Right ventricle myocardium superior (tissue), 1 donor: ENCODE results near the gene GRID1. TPM values are rescaled to one million over a fixed set of nuclear protein-coding genes. Genes with fewer than 3 reads are reported as not detected.
"Not testable (repeated sequence)": the region's sequence is repeated elsewhere in the genome, so short reads cannot be mapped to it uniquely, and the experiment has no call there.

ENCODE experiments used
- ATAC-seq: fragments of 200-7000 bp; cut with Tn5 transposase; one replicate; pipeline ENCODE4 v1.9.1; 2020; ENCODE audit warnings: mild to moderate bottlenecking; ENCODE audit not compliant: poor library complexity
- DNase-seq: peaks from one replicate; pipeline ENCODE4 v3.0.0-alpha.2; 2020
- intact Hi-C: fragments of 100-400 bp; cut with DNase I; formaldehyde crosslinking; loops from one replicate; pipeline ENCODE4 v1.11.2; 2022
- total RNA-seq: library from RNA; stranded (reverse); fragmentation: NEBNext Ultra II Directional; extraction: Animal tissue kit (Norgen Biotek cat#: 25700); gene quantifications from one replicate; pipeline ENCODE4 v1.2.1, GENCODE V29; 2021
- donor health status: DM: no; HTN: yes; CAD: no; lungs with severe emphysema.

The GRID1 gene
- total RNA-seq, 1 donor from 2014 or later: 1.1 TPM

DNA sequence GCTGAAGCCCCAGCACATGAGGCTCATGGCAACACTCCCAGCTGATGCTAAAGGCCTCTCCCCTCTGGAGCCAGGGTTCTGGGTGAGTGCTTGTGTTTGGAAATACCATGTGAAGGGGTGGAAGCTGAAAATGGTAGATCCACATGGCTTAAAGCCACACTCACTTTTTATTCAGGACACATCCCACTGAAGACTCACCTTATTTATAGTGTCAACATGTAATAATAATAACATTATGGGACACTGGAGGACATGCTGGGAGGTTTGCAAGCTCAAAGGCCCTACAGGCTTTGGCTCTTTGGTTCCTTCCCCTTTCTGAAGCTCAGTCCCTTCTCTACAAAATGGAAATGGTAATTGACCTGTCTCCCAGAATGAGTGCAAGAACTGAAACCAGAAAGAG, 318.0 kb downstream of the GRID1 start:
- ATAC-seq: no peak
- DNase-seq: no peak
- intact Hi-C loops: no loop called here

DNA sequence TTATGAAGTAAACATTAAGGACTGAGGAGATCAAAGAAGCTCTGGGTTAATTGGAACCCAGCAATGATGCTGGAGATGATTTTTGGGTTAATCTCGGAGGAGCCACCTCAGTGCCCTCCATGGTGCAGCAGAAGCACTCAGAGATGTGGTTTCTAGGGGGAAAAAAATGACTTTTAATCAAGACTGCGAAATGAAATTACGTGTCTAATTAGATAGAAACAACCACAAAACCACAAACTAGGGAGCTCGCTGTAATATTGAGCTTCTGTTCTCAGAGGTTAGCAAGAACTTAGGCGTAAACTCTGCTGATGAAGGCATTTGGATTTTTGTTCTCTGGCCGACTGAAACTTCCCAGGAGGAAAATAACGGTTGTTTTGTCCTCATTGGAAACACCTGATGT, 319.0 kb downstream of the GRID1 start:
- intact Hi-C loops: no loop called here
- no peak for ATAC-seq
- DNase-seq: no peak

DNA sequence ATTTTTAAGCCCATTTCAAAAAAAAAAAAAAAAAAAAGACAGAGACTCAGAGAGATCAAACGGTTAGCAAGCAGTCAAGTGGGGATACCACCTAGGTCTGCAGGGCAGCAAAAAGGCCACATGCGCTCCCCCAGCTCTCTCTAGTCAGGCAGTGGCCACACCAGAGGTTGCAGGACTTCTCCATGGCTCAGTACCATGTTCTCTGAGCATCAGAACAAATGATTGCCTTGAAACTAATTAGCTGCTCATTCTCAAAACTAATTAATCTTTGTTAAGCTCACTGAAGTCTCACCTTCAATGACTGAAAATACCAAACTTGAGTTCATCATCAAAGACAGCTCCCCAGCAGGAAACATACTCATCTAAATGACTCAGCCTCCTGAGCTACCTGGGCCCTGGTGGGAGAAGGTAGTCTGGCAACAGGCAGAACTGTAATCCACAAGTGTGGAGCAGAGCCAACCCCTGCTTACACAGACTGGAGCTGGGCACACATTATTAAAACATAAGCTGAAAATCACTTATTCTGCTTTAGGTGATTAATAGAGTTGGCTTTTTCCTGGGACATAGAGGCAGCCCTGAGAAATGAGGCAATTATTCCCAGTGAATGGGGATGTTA, 319.6 kb downstream of the GRID1 start:
- ATAC-seq (no peak), DNase-seq (no peak)
- intact Hi-C loops: no loop called here

GRCh38 chr10:86045896-86046295, 320.7 kb downstream of the GRID1 start:
- no peak for DNase-seq
- intact Hi-C loops: no loop called here
- no peak for ATAC-seq

DNA sequence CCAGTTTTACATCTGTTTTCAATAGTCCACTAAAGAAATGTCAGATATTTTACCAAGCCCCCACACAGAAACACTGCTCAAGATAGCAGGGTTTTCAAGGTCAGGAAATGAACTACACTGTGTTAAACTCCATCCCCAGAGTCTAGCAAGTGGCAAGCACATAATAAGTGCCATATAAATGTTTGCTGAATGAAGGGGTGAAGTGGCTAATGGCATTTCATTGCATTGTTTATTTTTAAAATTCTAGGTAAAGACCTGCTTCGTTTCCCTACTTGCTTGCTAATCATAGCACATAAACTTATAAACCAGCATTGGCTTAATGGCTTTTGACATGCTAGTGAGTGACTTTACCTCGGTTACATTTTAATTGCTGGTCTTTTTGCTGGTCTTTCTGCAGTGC, 322.6 kb downstream of the GRID1 start:
- no peak for DNase-seq
- intact Hi-C loops: no loop called here

DNA sequence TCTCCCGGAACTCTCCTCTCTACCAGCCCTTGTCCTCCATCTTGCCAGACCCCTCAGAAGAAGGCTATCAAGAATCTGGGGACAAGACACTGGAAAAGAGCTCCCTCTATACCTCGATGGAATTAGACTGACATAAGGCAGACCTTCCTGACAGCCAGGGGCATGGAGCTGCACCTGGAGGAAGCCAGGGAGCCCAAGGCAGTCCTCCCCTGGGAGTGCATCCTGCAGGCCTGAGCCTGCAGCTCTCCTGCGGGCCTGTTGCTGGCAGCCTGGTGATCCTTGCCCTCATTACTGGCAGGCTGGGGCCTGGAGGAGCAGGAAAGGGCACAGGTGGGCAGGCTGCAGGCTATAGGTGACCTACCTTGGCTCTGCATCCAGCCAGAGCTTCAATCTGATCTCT, 323.4 kb downstream of the GRID1 start:
- DNase-seq: no peak
- ATAC-seq: no peak
- intact Hi-C loops: no loop called here

More for the DNA sequence above, 322.6 kb downstream of the GRID1 start:
- ATAC-seq: no peak

DNA sequence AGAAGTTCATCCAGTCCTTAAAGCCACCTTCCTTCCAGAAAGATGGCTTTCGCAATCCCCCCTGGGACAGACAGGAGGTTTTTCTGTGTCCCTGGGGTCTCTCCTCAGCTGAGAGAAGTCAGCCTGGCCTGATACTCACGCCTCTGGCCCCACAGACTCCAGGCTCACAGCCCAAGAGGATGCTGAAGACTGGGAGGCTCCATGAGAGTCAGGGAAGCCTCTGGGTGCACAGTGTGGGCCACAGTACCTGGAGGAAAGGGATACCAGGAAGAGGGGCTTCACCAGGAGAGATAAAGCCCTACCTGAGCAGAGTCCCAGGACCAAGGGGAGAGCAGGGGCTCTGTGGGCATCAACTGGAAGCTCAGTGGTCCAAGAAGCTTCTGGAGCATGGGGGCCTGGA, 324.4 kb downstream of the GRID1 start:
- DNase-seq (no peak), ATAC-seq (no peak)
- intact Hi-C loops: no loop called here

DNA sequence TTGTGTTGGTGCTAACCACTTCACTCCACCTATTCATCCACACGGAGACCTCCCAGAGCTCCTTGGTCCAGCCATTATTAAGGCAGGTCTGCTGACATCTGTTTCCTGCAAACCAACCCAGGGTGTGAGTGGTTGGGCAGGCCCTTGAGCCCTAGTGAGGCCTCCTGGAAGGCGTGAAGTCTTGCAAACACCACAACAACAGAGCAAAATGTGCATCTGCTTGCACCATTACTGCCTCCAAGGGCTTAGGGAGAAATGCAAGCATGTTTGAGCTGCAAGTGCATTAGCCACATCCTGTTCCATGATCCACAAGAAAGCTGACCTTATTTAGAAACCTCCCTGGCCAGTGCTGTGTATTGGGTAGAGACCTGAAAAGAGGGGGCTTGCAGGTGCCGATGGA, 325.5 kb downstream of the GRID1 start:
- intact Hi-C loops: no loop called here
- ATAC-seq: no peak
- no peak for DNase-seq

DNA sequence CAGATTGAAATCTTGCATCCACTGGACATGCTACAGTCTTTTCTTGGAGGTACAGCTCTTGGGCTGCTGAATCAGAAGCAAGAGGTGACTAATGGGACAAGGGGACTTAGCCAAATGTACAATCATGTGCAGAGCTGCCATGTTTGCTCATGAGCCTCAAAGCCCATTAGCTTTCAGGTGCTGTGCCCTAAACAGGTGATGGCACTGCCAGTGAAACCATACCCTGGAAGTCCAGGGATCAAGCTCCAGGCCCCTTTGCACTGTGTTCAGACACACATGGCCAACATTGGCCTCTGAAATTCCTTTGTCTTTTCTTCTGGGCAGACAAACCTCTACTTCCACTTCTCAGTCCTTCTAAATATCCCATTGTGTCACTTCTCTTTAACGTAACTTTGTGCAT, 328.2 kb downstream of the GRID1 start:
- intact Hi-C loops: no loop called here
- ATAC-seq (no peak), DNase-seq (no peak)

DNA sequence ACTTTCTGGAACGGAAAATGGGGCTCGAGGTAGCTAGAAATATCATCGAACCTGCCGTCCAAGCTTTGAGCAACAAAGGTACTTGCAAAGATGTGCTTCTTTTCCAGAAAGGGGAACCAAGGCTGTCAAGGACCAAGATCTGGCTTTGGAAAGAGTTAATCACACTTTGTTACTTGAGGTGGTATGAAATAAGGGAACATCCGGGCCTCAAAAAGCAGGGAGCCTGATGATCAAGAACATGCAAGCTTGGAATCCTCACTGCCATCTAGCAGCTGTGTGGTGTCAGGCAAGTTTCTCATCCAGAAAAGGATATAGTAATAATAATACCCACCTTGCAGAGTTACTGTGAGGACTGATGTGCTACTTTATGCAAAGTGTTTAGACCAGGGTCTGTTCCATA, 329.5 kb downstream of the GRID1 start:
- DNase-seq (no peak), ATAC-seq (no peak)
- intact Hi-C loops: no loop called here

GRCh38 chr10:86036544-86036831, 330.1 kb downstream of the GRID1 start:
- DNase-seq (no peak), ATAC-seq (no peak)
- intact Hi-C loops: no loop called here

DNA sequence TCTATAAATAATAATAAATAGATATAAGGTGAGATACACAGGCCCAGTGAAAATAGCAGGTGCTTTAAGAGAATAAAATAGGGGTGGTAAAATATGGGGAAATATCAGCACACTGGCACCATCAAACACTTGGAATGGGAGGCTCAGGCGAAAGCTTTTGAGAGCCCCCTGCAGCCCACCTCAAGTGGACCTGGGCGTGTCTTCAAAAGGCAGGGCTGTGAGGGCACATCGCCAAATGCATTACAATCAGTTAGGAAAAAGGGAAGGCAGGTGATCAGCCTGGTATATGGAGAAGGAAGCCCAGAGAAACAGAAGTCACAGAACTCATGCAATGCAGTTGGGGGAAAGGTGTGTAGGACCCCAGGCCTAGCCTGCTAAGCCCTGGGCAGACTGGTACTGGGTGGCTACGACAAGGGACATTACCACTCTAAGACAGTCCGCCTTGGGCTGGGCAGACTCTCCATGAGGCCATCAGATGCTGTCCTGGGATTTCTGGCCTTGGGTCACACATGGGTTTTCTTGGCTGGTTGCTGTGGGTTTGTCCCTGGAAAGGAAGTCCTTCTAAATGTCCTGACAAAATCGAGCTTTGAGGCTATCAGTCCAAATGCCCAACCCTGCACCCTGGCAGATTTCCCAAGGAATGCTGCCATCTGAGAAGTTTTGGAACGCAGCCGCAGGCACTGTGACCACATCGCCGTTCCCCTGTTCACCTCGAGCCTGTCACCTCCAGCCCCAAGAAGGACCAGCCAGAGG, 330.6 kb downstream of the GRID1 start:
- ATAC-seq (peak; percentile 83), DNase-seq (peak; percentile 50)
- intact Hi-C loops: no loop called here

DNA sequence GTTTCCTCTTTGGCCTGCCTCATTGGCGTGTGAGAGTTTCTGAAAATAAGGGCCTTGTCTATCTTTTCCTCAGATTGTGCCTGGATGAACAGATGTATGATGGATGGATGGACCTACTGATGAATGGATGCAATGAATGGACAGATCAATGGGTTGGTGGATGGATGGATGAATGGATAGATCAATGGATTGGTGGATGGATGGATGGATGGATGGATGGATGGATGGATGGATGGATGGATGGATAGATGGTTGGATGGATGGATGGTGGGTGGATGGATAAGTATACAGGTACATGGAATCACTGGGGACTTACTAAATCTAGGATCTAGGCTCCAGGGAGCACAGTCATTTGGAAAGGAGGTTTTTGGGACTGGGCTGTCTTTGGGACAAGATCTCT, 331.9 kb downstream of the GRID1 start:
- ATAC-seq: no peak
- no peak for DNase-seq
- intact Hi-C loops: no loop called here

GRCh38 chr10:86033581-86033980, 333.0 kb downstream of the GRID1 start:
- no peak for ATAC-seq

DNA sequence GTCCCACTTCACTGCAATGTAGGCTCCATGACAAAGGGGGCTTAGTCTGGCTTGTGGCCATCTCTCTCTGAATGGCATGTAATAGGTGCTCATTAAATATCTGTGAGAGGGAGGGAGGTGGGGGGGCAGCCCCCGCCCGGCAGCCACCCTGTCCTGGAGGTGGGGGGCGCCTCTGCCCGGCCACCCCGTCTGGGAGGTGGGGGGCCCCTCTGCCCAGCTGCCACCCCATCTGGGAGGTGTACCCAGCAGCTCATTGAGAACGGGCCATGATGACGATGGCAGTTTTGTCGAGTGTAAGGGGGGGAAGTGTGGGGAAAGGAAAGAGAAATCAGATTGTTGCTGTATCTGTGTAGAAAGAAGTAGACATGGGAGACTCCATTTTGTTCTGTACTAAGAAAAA, 334.5 kb downstream of the GRID1 start:
- DNase-seq, ATAC-seq, intact Hi-C loops: not testable (repeated sequence)

More at GRCh38 chr10:86033581-86033980, 333.0 kb downstream of the GRID1 start:
- DNase-seq: no peak
- intact Hi-C loops: no loop called here

DNA sequence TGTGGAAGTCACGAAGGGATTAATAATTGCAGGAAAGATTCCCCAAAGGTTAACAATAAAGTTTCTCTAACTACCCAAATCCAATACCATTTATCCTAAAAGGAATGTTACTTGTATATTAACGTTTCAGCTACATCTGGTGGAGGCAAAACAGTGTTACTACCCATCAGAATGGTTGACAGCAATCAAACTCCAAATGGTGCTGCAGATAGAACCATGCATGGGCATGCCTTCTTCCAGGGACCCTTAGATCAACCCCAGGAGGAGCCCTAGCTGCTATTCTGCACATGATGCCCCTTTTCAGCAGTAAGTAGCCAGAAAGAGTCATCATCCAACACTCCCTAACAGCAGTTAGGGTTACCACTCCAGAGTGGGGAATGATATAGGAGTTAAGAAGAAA, 336.3 kb downstream of the GRID1 start:
- ATAC-seq: no peak
- intact Hi-C loops: no loop called here
- DNase-seq: no peak

- intact Hi-C loops: no loop called here
- DNase-seq: no peak
- no peak for ATAC-seq
Measured at GRCh38 chr10:86027346-86027745, 339.2 kb downstream of the GRID1 start.

DNA sequence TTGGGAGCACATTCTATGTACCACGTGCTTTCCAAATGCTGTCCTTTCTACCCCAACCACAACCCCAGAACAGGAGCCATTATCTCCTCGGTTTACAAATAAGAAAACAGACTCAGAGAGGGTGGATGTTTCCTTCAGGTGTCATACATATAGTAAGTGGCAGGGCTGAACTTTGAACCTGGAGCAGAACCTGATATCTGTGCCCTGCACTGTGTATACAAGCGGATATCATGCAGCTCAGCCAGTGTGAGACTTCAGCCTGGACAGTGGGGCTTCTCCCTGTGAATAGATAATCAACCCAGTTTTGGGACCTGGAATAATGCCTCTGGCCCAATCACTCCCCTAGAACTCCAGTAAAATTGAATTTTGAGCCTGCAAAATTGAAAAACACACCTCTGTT, 341.1 kb downstream of the GRID1 start:
- ATAC-seq: no peak

DNA sequence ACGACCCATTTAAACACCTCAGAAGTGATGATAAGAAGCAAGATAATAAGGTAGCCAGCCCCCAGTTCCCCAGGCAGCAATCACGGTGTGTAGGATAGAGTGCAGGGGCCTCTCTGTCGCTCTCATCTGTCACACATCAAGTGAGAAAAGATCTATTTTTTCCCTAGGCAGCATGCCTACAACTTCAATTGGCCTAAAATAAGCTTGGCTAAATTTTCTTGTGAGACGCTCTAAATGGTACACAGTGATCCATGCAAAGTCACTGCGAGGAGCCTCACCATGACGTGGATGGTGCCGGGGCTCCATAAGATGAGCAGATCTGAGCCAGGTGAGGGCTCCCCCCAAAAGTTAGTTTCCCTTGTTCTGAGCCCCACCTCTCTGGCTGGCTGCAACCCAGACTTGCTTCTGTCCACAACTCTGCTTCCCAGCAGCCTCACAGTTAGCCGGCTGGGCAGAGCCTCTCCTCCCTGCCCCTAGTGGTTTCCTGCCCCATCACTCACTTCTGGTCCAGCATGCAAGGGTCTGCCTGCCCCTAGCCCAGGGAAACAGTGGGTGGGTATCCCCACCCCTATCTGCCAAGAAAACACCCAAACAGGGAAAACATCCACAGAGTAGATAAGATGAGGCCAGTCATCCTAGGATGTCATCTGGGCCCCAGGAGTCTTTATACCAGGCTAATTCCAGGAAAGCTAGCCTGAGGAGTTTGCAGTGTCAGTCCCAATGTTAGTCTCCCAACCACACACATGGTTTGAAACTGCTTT, 342.1 kb downstream of the GRID1 start:
- DNase-seq (peak; percentile 43), ATAC-seq (peak; percentile 94)
- intact Hi-C loops: no loop called here

More for the DNA sequence above, 341.1 kb downstream of the GRID1 start:
- DNase-seq: no peak
- intact Hi-C loops: no loop called here

GRCh38 chr10:86023931-86024280, 342.7 kb downstream of the GRID1 start:
- DNase-seq (no peak), ATAC-seq (peak; percentile 81)
- intact Hi-C loops: no loop called here
